B cell (primary cell): ENCODE data around the gene CRY2. TPM values are rescaled to one million over a fixed set of nuclear protein-coding genes. Genes with fewer than 3 reads are reported as not detected.

Source experiments
- ATAC-seq: fragments of 200-7000 bp; cut with Tn5 transposase; one replicate; pipeline ENCODE4 v1.10.0; 2021; ENCODE audit warnings: low read depth, mild to moderate bottlenecking, moderate number of reproducible peaks, moderate library complexity
- CTCF ChIA-PET: fragments of 350-600 bp; sonication (Branson Sonifier 250); formaldehyde crosslinking; loops from one replicate; lab custom pipeline; 2021; ENCODE audit warnings: antibody characterized with exemption, inconsistent platforms; lab: Charles Lee
- POLR2A ChIA-PET: fragments of 350-600 bp; sonication (Branson Sonifier 250); formaldehyde crosslinking; loops from one replicate; lab custom pipeline; 2021; ENCODE audit warnings: antibody characterized with exemption; lab: Charles Lee
- DNase-seq: peaks from one replicate; pipeline ENCODE4 v3.0.0; 2013
- H2AFZ ChIP-seq: 2 replicates; pipeline ENCODE4 v1.6.1; 2012; ENCODE audit warnings: mild to moderate bottlenecking, low read depth, low read length; ENCODE audit not compliant: insufficient read depth, poor library complexity, severe bottlenecking
- H3K27ac ChIP-seq, 2 donors: 1 replicate in 1 of 2; 2 replicates in 1 of 2; pipeline ENCODE4 v1.5.1; 2012 to 2013; ENCODE audit warnings: low read length in 2 of 2, mild to moderate bottlenecking in 2 of 2, moderate library complexity in 1 of 2
- H3K27me3 ChIP-seq, 4 experiments: fragments of 200-600 bp in 1 of 4; sonication (generic) in 1 of 4; replicated peaks in 1 of 4; 1 replicate in 2 of 4; 2 replicates in 2 of 4; pipeline versions ENCODE4 v1.6.1 to v1.7.0; 2013 to 2016; ENCODE audit warnings: low read length in 3 of 4, mild to moderate bottlenecking in 2 of 4, mixed read lengths in 1 of 4, moderate library complexity in 1 of 4; ENCODE audit not compliant: insufficient read depth in 4 of 4, control insufficient read depth in 3 of 4; ENCODE audit errors: control extremely low read depth in 1 of 4
- H3K36me3 ChIP-seq, 2 experiments: replicated peaks in 1 of 2; 1 replicate in 1 of 2; 2 replicates in 1 of 2; pipeline versions ENCODE4 v1.6.1 to v1.7.1; 2013; ENCODE audit warnings: low read length in 1 of 2; ENCODE audit not compliant: insufficient read depth in 2 of 2, control insufficient read depth in 1 of 2; ENCODE audit errors: control extremely low read depth in 1 of 2, extremely low read depth in 1 of 2
- H3K4me1 ChIP-seq, 2 donors: fragments of 200-600 bp in 1 of 2; sonication (generic) in 1 of 2; 1 replicate in 1 of 2; 2 replicates in 1 of 2; pipeline versions ENCODE4 v1.5.1 to v1.6.1; 2013 to 2017; ENCODE audit warnings: low read length in 2 of 2; ENCODE audit not compliant: control insufficient read depth in 2 of 2, insufficient read depth in 2 of 2
- H3K4me2 ChIP-seq: replicated peaks from 2 replicates; pipeline ENCODE3; 2012; ENCODE audit warnings: mild to moderate bottlenecking, low read depth, low read length; ENCODE audit not compliant: poor library complexity, severe bottlenecking
- H3K4me3 ChIP-seq, 5 experiments: fragments of 200-600 bp in 1 of 5; sonication (generic) in 1 of 5; 1 replicate in 3 of 5; 2 replicates in 2 of 5; pipeline versions ENCODE4 v1.5.1 to v1.7.0; 2011 to 2016; ENCODE audit warnings: low read length in 4 of 5, mild to moderate bottlenecking in 4 of 5, low read depth in 2 of 5, control low read depth in 1 of 5, moderate library complexity in 1 of 5; ENCODE audit not compliant: insufficient read depth in 1 of 5; ENCODE audit errors: control extremely low read depth in 1 of 5, extremely low read depth in 1 of 5
- H3K79me2 ChIP-seq: fragments of 200-600 bp; sonication (generic); one replicate; pipeline ENCODE4 v1.6.0; 2016; ENCODE audit warnings: low read length; ENCODE audit not compliant: control insufficient read depth, insufficient read depth
- H3K9ac ChIP-seq: fragments of 200-600 bp; sonication (generic); 2 replicates; pipeline ENCODE4 v1.6.1; 2017; ENCODE audit warnings: mild to moderate bottlenecking, low read length, moderate library complexity
- H3K9me3 ChIP-seq, 3 donors: one replicate each; pipeline versions ENCODE4 v1.6.1 to v1.7.1; 2013; ENCODE audit warnings: low read length in 2 of 3; ENCODE audit not compliant: control insufficient read depth in 2 of 3, insufficient read depth in 1 of 3; ENCODE audit errors: control extremely low read depth in 1 of 3
- H4K20me1 ChIP-seq: 2 replicates; pipeline ENCODE4 v1.6.0; 2012; ENCODE audit warnings: mild to moderate bottlenecking, low read length; ENCODE audit not compliant: insufficient read depth, control insufficient read depth, poor library complexity, severe bottlenecking
- H3K27ac Mint-ChIP-seq: one replicate; pipeline ENCODE4 v1.8.0; 2021; ENCODE audit warnings: mixed read lengths
- H3K27me3 Mint-ChIP-seq: one replicate; pipeline ENCODE4 v1.8.0; 2021; ENCODE audit warnings: mixed read lengths
- H3K4me1 Mint-ChIP-seq: one replicate; pipeline ENCODE4 v1.8.0; 2021; ENCODE audit warnings: mixed read lengths
- H3K4me3 Mint-ChIP-seq: one replicate; pipeline ENCODE4 v1.8.0; 2021; ENCODE audit warnings: mixed read lengths
- H3K9me3 Mint-ChIP-seq: one replicate; pipeline ENCODE4 v1.8.0; 2022; ENCODE audit warnings: mixed read lengths; ENCODE audit not compliant: insufficient read depth
- EZH2 ChIP-seq: IDR thresholded peaks from 2 replicates; pipeline ENCODE4 v1.6.1; 2012; ENCODE audit warnings: borderline replicate concordance, low read depth, mild to moderate bottlenecking, moderate library complexity, low read length; ENCODE audit not compliant: insufficient read depth, poor library complexity, severe bottlenecking
- WGBS: methylation state at CpG from one replicate; pipeline ENCODE4 v1.1.5; 2013; ENCODE audit warnings: missing lambda C conversion rate; ENCODE audit not compliant: insufficient coverage; 5-methylcytosine and 5-hydroxymethylcytosine counted together
- intact Hi-C: fragments of 100-400 bp; cut with micrococcal nuclease; formaldehyde crosslinking; loops from one replicate; pipeline ENCODE4 v1.10.0; 2022
- polyA plus RNA-seq: library from polyadenylated mRNA; depleted of rRNA; stranded (reverse); fragments of >200 nt; gene quantifications from 2 replicates; pipeline ENCODE4 v1.2.3, GENCODE V29; 2012
- total RNA-seq, 2 donors: library from RNA; stranded (reverse); fragments of 120-200 nt in 1 of 2; gene quantifications; 1 replicate in 1 of 2; 2 replicates in 1 of 2; pipeline versions ENCODE4 v1.2.3 to v1.2.4, GENCODE V29; 2013 to 2022
- TF ChIP-seq, protein P1 (sequence below): fragments of 200-600 bp; IDR thresholded peaks from one replicate; pipeline ENCODE4 v1.8.0; 2022; ENCODE audit warnings: antibody characterized with exemption, mild to moderate bottlenecking

CRY2 gene
- total and polyA plus RNA-seq, 2 donors (not counting 1 experiment from before 2014, with no cell fraction given) = 20.4 to 65.1 TPM

DNA sequence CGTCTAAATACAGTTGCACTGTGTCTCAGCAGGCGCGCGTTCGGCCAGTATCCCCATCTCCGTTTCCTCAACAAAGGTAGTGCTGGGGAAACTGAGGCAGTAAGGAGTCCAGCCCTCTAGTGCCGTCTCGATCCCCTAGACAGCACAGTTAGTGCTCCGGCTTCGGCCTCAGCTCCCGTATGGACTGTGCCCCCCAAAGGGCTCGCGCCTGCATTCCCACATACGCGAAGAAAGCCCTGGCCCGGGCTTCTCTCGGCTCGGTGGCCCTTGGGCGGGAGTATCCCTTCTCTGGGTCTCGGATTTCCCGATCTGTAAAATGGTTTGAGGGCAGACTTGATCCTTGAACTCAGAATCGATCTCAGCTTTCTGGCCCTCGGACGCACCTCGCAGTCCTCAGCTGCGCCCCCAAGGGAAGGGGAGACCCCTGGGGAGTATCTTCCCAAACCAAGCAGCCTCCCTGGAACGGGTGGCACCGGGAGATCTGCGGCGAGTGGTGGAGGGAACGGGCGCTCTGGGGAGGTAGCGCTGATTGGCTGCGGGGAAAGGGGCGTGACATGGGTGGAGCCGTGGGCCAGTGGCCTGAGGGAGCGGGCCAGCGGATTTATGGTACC, 71.2 kb downstream of the CRY2 start:
- Histone ChIP-seq H2AFZ (peak overlapping the region; percentile 80), H3K4me1 (peaks cover 44 to 62% of the 10 kb centered on the region in 2 donors), H4K20me1 (peaks cover 47% of the 10 kb centered on the region), H3K4me2 (peak overlapping the region; percentile 98), H3K36me3 (peaks cover 2 to 22% of the 10 kb centered on the region in 2 experiments), H3K4me3 (peak overlapping the region; percentile 86 to 99 (median 90)), H3K79me2 (peaks cover 54% of the 10 kb centered on the region), H3K9me3 (no peaks in the 10 kb centered on the region), H3K9ac (peak overlapping the region; percentile 97), H3K27ac (peak overlapping the region; percentile 88 to 95), H3K27me3 (no peaks in the 10 kb centered on the region)
- Mint-ChIP-seq H3K27ac (peak overlapping the region; percentile 94), H3K4me1 (peaks cover 68% of the 10 kb centered on the region), H3K27me3 (no peaks in the 10 kb centered on the region), H3K4me3 (peak overlapping the region; percentile 92), H3K9me3 (no peaks in the 10 kb centered on the region)
- ChIA-PET CTCF (interaction anchor here (0.9 to 9.6 kb wide), 12 partner anchors 8 to 147 kb away, joined by 3 to 98 read pairs (median 4); partner anchors contain the start of gene CRY2), POLR2A (interaction anchor here (0.9 to 9.1 kb wide), 5 partner anchors 8 to 113 kb away, joined by 4 to 162 read pairs (median 6); partner anchors contain the start of gene CRY2)
- ATAC-seq = peak; percentile 19
- DNase-seq = peak; percentile 69
- intact Hi-C loops = loop anchor here (1.0 to 10.0 kb wide), 10 partner anchors 12 to 1354 kb away; partner anchors contain the start of genes ATG13, CD82, CRY2 and DGKZ
- TF ChIP-seq, protein P1, sequence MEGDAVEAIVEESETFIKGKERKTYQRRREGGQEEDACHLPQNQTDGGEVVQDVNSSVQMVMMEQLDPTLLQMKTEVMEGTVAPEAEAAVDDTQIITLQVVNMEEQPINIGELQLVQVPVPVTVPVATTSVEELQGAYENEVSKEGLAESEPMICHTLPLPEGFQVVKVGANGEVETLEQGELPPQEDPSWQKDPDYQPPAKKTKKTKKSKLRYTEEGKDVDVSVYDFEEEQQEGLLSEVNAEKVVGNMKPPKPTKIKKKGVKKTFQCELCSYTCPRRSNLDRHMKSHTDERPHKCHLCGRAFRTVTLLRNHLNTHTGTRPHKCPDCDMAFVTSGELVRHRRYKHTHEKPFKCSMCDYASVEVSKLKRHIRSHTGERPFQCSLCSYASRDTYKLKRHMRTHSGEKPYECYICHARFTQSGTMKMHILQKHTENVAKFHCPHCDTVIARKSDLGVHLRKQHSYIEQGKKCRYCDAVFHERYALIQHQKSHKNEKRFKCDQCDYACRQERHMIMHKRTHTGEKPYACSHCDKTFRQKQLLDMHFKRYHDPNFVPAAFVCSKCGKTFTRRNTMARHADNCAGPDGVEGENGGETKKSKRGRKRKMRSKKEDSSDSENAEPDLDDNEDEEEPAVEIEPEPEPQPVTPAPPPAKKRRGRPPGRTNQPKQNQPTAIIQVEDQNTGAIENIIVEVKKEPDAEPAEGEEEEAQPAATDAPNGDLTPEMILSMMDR = no peak
- no peak for TF ChIP-seq EZH2
- WGBS = under 1% methylated on average over 30 of the region's 38 CpGs
